ENCODE results near the gene PRKCH.

The PRKCH gene

DNA sequence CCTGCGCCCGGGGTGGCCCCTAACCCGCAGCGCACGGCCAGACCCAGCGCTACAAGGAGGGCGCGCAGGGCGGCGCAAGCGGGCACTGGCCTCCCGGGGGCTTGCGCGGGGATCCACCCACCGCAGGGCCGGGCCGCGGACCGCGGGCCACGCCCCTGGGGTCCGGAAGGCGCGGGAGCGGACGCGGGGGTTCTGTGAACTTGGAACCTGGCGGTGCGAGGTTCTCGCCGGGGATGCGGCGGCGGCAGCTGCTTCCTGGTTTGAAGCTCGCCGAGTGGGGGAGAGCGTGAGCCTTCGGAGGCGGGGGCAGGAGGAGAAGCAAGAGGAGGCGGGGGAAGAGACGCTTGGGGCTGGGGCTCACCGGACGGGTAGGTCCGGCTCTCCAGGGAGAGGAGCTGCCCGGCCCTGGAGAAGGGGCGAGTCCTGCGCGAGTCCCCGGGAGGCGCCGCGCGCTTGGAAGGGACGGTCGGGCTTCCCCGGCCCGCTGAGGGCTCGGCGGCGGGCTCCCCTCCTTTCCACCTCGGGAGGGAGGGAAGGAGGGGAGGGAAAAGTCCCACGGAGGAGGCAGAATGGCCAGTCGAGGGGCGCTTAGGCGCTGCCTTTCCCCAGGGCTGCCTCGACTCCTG, at the start of gene PRKCH:
Gene PRKCH, plus strand, starts transcription at position 195 of the 626 bp plus-strand sequence. CDS start 523 bp downstream, outside the sequence.
- no peak for DNase-seq

DNA sequence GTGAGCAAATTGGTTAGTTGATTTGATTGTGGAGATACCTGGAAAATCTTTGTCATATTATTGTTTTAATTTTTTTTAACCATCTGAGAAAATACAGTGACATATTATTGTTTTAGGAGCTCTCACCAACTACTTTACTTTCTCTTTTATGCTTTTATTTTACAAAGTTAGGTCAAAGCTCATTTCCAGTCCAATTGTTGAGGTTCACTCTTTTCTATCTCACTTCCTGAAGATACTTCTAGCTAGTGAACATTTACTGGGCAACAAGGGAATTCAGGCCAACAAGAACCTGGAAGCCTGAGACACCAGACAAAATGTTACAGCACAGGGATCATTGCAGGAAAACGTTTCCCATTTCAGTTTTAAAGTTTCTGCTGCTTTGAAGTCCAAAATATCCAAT, 44.1 kb upstream of the PRKCH start:
- no peak for DNase-seq

DNA sequence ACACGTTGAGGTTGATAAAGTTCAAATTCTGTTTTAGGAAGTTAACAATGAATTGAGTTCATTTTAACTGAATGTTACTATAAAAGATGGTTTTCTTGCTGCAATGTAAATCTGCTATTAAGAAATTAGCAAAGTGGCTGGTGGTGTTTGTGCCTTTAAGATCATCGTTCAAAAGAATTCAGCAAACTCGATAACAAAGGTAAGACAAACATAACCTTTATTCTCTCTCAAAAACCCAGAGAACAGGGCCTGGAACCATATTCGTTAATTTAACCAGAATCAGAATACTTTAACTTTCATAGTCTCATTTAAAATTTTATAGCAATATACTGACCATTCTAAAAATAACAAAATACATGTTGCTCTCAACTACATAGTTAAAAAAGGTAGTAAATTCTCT, 43.6 kb upstream of the PRKCH start:
- DNase-seq, result no peak

DNA sequence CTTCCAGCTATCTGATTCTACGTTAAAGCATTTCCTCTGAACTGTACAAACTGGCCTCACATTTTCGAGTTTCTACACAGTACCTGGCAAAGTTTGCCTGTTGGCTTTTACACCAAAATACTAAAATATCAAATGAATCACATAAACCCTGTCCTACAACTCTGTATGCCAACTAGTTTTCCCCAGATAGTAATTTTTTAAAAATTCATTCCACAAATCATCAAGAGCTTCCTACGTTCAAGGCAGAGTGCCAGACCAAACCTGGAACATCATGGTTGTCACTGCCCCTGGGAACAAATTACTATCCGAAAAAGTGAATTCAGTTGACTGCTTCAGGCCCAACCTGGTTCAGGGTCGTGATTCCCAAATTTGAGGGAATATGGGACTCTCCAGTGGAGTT, 42.3 kb upstream of the PRKCH start:
- DNase-seq, result no peak

DNA sequence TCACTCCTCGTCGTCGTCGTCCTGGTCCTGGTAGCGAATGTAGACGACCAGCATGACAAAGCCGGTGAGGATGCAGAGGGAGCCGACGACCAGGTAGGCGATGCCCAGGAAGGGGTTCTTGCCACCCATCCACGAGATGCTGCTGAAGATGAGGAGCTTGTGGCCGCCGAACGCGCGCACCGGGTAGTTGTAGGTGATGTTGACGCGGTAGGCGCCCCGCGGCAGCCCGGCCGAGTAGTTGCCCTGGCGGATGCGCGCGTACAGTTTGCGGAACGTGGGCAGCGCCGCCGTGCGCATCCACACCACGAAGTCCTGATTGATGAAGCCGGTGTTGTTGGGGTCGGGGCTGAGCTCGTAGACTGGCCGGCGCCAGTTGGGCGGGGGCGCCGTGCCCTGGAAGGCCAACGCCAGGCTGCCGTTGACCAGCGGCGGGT, 41.3 kb upstream of the PRKCH start:
- DNase-seq, result no peak

DNA sequence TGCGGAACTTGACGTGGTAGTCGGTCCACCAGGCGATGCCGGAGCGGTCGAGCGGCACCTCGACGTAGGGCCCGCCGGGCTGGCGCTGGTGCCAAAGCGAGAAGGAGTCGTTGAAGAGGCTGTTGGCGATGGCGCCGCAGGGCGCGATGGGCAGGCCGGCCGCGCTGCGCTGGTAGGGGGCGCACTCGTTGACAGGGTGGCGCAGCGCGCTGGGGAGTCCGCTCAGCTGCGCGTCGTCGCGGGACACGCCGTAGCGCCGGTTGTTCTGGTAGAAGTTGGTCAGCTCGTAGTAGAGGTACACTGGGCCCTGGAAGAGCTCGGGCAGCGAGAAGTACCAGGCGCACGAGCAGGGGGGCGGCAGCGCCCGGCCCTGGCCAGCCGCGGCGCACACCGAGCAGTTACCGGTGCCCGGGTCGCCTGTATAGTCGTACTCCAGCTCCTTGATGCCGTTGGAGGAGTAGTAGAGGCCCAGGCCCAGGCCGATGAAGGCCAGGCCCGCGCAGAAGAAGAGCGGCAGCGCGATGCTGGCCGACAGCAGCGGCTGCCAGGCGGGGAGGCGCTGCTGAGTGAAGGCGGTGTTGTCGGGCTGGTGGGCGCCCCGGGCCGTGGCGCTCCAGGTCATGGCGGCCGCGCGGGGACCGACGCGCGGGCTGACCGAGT, 40.7 kb upstream of the PRKCH start:
- DNase-seq, result no peak

- no peak for DNase-seq
Observed at GRCh38 chr14:61281186-61281947, 40.0 kb upstream of the PRKCH start, which contains the start of gene TMEM30B. TMEM30B (minus strand) TSS chr14:61281338; CDS start chr14:61281147, 191 bp downstream.

DNA sequence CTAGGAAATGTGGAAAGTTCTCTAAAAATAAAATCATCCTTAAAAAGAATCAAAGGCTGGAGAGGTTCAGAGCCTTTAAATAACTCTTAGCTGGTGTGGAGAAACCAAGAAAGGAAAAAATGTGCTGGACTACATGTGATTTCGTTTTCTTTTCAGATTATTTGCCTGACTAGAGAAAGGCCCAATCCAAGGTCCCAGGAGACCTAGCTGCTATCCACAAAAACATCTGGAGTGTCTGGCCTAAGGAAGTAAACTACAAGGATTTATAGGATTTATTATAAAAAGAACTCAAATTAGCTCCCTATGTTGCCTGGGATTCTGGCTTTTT, 39.5 kb upstream of the PRKCH start:
- no peak for DNase-seq

GRCh38 chr14:61282746-61283145, 38.6 kb upstream of the PRKCH start:
- no peak for DNase-seq

GRCh38 chr14:61284001-61284400, 37.4 kb upstream of the PRKCH start:
- DNase-seq, result no peak

- DNase-seq, result no peak
Observed at GRCh38 chr14:61285364-61285763, 36.0 kb upstream of the PRKCH start.

DNA sequence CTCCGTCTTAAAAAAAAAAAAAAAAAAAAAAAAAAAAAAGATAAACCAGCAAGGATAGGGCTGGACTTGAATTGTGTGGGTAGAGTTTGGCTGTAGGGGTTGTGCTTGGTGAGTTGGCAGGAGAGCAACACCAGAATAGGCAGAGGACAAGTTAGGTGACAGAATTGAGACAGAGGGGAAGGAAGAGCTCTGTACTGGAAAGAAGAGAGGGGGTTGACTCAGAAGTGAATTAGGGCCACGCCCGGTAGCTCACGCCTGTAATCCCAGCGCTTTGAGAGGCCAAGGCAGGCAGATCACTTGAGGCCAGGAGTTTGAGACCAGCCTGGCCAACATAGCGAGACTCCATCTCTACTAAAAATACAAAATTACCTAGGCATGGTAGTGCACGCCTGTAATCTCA, 34.2 kb upstream of the PRKCH start:
- no peak for DNase-seq

- no peak for DNase-seq
Observed at GRCh38 chr14:61288228-61288627, 33.2 kb upstream of the PRKCH start.

DNA sequence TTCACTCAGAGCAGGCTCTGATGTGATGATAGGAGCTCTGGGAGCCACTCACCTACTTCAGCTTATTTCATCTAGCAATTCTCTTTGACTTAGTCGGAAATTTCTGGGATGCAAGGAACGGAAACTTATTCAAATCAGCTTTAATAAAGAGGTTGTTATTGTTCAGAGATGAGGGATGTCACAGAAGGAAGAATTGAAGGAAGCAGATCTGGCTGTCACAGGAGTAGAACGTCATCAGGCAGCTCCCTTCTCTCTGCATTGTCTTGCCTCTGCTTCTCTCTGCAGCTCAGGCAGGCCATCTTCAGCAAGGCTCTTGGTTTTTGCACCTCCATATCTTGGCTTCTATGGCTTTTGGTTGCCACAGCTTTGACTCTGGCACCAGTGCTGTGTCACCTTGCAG, 32.7 kb upstream of the PRKCH start:
- DNase-seq, result no peak

DNA sequence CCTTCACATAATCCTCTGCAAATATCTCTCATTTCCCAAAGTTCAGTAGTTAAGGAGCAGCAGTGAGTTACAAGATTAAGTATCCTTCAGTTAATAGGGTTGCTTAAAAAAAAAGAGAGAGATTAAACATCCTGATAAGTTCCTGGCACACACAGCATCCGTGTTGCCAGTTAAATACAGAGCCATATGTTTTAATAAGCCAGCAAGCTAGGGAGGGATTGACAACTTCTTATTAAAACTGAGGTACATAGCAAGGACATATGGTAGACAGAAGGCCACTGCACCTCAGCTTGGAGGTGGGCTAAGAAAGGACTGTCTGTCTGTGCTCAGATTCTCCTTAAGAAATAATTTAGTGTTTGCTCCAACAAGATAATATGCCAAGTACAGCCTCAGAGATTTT, 30.7 kb upstream of the PRKCH start:
- DNase-seq, result no peak

- DNase-seq, result no peak
Observed at GRCh38 chr14:61296151-61296550, 25.2 kb upstream of the PRKCH start.

DNA sequence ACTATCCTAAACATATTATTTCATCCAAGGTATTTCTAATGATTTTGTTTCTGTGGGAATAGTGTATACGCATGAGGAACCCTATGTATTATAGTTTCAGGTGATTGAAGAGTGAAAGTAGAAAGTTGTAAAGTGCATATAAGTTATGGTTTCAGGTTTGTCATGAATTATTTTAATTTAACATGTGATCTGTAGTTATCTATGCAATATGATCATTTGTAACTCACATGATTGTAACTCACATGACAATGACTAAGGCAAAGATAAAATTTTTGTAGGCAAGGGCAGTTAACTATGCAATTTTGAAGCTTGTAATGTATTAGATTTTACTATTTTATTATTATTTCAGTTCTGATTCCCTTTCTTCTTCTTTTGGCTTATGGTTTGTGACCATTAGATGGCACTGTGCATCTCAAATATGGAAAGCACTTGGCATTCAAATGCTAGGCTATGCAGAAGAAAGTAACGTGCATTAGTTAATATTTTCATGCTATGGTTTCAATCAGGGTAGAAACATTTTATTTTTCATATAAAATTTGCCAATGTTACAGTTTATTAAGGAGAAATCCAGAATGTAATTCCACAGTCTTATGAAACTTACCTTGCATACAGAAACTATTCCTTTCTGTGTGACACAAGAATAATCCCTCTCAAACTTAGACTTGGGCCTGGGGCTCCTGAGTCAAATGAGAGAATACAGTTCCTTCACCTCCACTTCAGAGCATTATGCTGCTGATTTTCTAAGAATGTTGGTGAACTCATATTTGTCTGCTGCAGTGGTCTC, 24.5 kb upstream of the PRKCH start:
- no peak for DNase-seq

GRCh38 chr14:61297581-61297980, 23.8 kb upstream of the PRKCH start:
- DNase-seq, result no peak

GRCh38 chr14:61298824-61299223, 22.6 kb upstream of the PRKCH start:
- no peak for DNase-seq

- no peak for DNase-seq
Observed at GRCh38 chr14:61300209-61300608, 21.2 kb upstream of the PRKCH start.

DNA sequence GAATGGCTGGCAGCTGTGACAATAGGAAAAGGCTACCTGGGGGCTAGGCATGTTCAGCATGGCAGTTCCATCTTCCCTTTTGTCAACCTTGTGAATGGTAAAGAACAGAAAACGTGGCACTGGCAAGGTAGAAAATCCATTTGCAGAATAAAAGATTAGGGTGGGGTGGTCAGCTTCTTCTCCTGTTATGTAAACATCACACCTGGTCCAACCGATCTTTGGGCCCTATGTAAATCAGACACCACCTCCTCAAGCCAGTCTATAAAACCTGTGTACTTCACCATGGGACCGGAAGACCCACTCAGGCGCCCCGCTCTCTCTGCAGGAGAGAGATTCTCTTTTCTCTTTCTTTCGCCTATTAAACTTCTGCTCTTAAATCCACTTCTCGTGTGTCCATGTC, 20.6 kb upstream of the PRKCH start:
- DNase-seq, result no peak

DNA sequence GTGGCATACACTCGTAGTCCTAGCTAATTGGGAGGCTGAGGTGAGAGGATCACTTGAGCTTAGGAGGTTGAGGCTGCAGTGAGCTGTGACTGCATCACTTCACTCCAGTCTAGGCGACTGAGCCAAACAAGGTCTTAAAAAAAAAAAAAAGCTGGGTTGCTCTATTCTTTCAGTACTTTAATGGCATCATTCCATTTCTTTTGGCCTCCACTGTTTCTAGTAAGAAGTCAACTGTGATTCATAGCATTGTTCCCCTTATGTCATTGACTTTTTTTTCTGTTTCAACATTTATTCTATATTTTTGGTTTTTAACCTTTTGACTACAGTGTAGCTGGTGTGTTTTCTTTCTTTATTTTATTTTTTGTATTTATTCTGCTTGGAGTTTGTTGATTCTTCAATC, 16.7 kb upstream of the PRKCH start:
- no peak for DNase-seq

GRCh38 chr14:61308198-61308597, 13.2 kb upstream of the PRKCH start:
- DNase-seq, result no peak

Data from cerebellar nuclear complex (tissue), 1 donor.